Right cardiac atrium (tissue), 5 donors: ENCODE measurements around the gene PANK1. TPM values are rescaled to one million over a fixed set of nuclear protein-coding genes. Genes with fewer than 3 reads are reported as not detected.

Source experiments
- ATAC-seq, 2 donors: fragments of 200-7000 bp; cut with Tn5 transposase; one replicate each; pipeline versions ENCODE4 v1.8.0 to v1.9.1; 2020; ENCODE audit warnings: moderate library complexity in 2 of 2, mild to moderate bottlenecking in 1 of 2
- DNase-seq, 3 donors: peaks; one replicate each; pipeline ENCODE4 v3.0.0-alpha.2; 2020
- H3K27ac ChIP-seq: one replicate; pipeline ENCODE4 v1.5.1; 2013; ENCODE audit warnings: mild to moderate bottlenecking, low read length, control low read depth, moderate library complexity
- H3K27me3 ChIP-seq: one replicate; pipeline ENCODE4 v1.6.1; 2013; ENCODE audit not compliant: control insufficient read depth, insufficient read depth
- H3K4me1 ChIP-seq: one replicate; pipeline ENCODE4 v1.6.1; 2013; ENCODE audit warnings: low read length; ENCODE audit not compliant: control insufficient read depth, insufficient read depth
- H3K4me3 ChIP-seq: one replicate; pipeline ENCODE4 v1.5.1; 2013; ENCODE audit warnings: low read length, control low read depth
- H3K9me3 ChIP-seq: one replicate; pipeline ENCODE4 v1.6.1; 2013; ENCODE audit warnings: low read length; ENCODE audit not compliant: control insufficient read depth
- WGBS: extraction: QIAGEN DNeasy Blood & Tissue Kit; methylation state at CpG from one replicate; pipeline ENCODE4 v1.1.7; 2013; 5-methylcytosine and 5-hydroxymethylcytosine counted together
- intact Hi-C, 4 donors: fragments of 100-400 bp; cut with DNase I; formaldehyde crosslinking; loops; one replicate each; pipeline versions ENCODE4 v1.11.0 to v1.14.0; 2022 to 2023
- polyA plus RNA-seq: library from polyadenylated mRNA; stranded (reverse); fragments of 200-250 nt; gene quantifications from one replicate; pipeline ENCODE4 v1.2.3, GENCODE V29; 2013
- total RNA-seq, 4 donors: library from RNA; stranded (reverse); fragmentation: NEBNext Ultra II Directional; extraction: Animal tissue kit (Norgen Biotek cat#: 25700); gene quantifications; one replicate each; pipeline ENCODE4 v1.2.1, GENCODE V29; 2021
- donor health status: healthy with polysubstance abuse.
- donor health status: DM: no; HTN: yes; CAD: no.
- donor health status: DM: no; HTN: no; CAD: no.
- donor health status: DM: no; HTN: yes; CAD: no; lungs with severe emphysema.
- donor health status: DM: yes; HTN: yes; CAD: no.

PANK1 gene
- total and polyA plus RNA-seq, 5 donors: 5.0 to 14.0 (median 12.7) TPM

DNA sequence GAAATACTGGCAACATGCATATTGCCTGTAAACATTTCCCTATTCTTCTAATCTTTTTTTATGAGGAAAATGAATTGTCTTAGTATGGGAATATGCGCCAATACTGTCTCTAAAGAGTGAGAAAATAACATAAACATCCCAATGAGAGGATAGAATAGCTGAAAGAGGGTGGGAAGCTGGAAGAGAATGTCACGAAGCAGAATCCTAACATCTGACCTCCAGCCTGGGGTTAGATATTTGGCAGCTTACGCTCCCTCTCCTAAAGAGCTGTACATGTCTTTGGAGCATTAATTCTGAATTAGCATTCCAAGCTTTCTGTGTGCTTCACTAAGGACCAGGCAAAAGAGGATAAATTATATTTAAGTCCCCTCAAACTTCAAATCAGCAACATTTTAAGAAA, 78.0 kb downstream of the PANK1 start:
- intact Hi-C loops: no loop called here
- WGBS: 78% methylated on average over 3 of the region's 3 CpGs
- no peaks in the 10 kb centered on the region for H3K9me3 ChIP-seq
- no peak overlapping the region for H3K4me3 ChIP-seq
- no peaks in the 10 kb centered on the region for H3K27me3 ChIP-seq
- DNase-seq: no peak
- no peak overlapping the region for H3K27ac ChIP-seq
- ATAC-seq: no peak
- no peaks in the 10 kb centered on the region for H3K4me1 ChIP-seq

DNA sequence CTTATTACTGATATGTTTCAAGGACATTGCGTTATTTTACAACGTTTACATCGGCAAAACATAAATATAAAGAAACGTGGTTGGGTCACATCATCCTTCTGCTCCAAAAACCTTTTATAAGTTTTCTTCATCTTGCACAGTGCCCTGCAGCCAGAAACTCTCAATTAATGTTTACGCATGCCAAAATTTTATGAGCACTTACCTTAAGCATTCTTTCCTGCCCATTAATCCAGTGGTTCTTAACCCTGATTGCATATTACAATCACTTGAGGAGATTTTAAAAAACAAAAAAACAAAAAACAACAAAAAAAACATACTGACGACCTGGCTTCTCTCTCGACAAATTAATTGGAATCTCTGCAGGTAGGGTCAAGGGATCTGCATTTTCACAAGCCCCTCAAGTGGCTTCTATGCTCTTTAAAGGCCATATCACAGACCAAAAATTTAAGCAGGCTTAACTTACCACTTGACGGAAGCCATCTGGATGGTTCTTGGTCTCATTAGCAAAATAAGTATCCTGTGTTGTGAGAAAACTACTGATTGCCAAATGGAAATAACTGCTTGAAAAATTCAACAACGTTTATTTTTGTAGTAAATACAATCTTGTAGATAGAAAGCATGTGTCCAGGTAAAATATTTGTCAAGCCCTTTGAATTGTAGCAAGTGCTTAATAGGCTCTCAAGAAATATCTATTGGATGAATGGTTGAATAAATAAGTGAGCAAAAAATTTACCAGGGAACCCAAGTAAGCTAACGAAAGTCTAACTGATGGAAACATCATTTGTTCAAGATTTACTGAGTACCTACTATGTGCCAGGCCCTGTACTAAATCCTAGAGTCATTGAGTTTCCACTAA, 78.7 kb downstream of the PANK1 start:
- H3K27me3 ChIP-seq: no peaks in the 10 kb centered on the region
- no peaks in the 10 kb centered on the region for H3K9me3 ChIP-seq
- H3K27ac ChIP-seq: no peak overlapping the region
- DNase-seq (no peak), ATAC-seq (no peak)
- WGBS: 70% methylated on average over 10 of the region's 10 CpGs
- intact Hi-C loops: no loop called here
- no peaks in the 10 kb centered on the region for H3K4me1 ChIP-seq
- H3K4me3 ChIP-seq: no peak overlapping the region

DNA sequence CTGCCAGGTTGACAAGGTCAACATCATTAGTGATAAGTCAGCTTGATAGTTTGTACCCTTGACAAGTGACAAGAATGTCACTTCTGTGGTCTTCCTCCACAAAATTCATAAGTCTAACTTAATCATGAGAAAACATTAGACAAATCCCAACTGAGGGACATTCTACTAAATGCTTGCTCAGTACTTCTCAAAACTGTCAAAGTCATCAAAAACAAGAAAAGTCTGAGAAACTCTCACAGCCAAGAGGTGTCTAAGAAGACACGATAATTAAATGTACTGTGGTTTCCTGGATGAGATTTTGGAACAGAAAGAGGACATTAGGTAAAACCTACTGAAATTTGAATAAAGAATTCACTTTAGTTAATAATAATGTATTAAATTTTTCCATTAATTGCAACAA, 79.9 kb downstream of the PANK1 start:
- ATAC-seq (no peak), DNase-seq (no peak)
- intact Hi-C loops: no loop called here
- H3K27me3 ChIP-seq: no peaks in the 10 kb centered on the region
- H3K9me3 ChIP-seq: no peaks in the 10 kb centered on the region
- no peak overlapping the region for H3K4me3 ChIP-seq
- H3K27ac ChIP-seq: no peak overlapping the region
- WGBS: 66% methylated on average over 1 of the region's 1 CpG
- no peaks in the 10 kb centered on the region for H3K4me1 ChIP-seq

DNA sequence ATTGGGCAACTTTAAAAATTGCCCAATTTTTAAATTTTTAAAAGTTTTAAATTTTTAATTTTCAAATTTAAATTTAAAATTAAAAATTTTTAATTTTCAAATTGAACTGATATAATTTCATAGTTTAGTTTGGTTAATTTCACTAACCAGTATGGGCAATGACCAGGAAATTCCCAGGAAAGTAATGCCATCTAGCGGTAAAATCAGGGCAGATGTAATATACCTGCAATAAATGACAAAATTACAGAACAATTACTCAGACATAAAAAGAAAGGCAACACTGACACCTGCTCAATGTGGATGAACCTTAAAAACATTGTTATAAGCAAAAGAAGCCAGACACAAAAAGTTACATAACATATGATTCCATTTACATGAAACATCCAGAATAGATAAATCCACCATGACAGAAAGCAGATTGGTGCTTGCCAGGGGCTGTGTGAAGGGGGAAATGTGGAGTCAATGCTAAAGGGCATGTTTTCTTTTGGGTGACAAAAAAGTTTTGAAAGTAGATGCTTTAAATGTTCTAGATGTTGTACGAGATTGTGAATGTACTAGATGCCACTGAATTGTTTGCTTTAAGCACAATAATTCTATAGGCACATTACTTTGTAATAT, 81.1 kb downstream of the PANK1 start:
- peak in 1 of 2 donors; percentile 62 for ATAC-seq
- WGBS: 20% methylated on average over 2 of the region's 2 CpGs
- intact Hi-C loops: loop anchor here in 1 of 4 donors (5.0 kb wide), 1 partner anchor 137 kb away; no protein-coding TSS in a partner anchor

DNA sequence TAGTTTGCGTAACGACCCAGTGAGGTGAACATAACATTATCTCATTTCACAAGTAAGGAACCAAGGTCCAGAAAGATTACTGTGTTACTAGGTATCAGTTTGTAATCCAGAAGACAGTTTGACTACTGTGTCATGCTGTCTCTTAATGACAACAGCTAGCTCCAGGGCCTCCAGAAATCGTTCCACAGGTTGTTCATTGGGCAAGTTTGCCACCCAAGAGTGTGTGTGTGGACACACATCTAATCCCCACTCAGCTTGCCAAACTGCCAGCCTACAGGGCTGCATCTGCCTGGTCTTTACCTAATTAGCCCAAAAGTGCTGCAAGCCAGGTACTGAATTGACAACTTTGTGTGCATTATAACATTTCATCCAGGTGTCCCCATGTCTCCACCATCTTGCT, 81.7 kb downstream of the PANK1 start:
- H3K27ac ChIP-seq: no peak overlapping the region
- H3K9me3 ChIP-seq: no peaks in the 10 kb centered on the region
- intact Hi-C loops: loop anchor here in 1 of 4 donors (5.0 kb wide), 1 partner anchor 136 kb away; no protein-coding TSS in a partner anchor
- no peak for DNase-seq
- H3K27me3 ChIP-seq: no peaks in the 10 kb centered on the region
- no peak for ATAC-seq
- H3K4me1 ChIP-seq: no peaks in the 10 kb centered on the region
- no peak overlapping the region for H3K4me3 ChIP-seq
- WGBS: 99% methylated on average over 3 of the region's 3 CpGs

More for the DNA sequence above, 81.1 kb downstream of the PANK1 start:
- Histone ChIP-seq H3K4me3 (no peak overlapping the region), H3K4me1 (no peaks in the 10 kb centered on the region), H3K27me3 (no peaks in the 10 kb centered on the region), H3K9me3 (no peaks in the 10 kb centered on the region), H3K27ac (no peak overlapping the region)
- DNase-seq: no peak

DNA sequence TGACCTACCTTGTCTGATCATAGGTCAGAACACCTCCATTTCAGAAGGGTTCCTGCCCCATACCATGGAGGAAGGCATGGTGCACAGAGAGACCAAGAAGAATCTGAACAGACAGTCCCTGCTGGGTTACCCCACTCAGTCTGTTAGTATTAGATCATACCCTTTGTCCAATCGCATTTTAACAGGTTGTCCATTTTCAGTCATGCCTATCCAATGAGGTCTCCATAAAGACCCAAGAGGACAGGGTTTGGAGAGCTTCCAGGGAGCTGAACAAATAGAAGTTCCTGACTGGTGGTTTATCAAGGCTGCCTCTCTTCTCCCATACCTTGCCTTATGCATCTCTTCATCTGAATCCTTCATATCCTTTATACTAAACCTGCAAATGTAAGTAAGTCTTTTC, 88.4 kb downstream of the PANK1 start:
- H3K4me3 ChIP-seq: no peak overlapping the region
- ATAC-seq (no peak), DNase-seq (no peak)
- H3K4me1 ChIP-seq: no peaks in the 10 kb centered on the region
- intact Hi-C loops: loop anchor here in 2 of 4 donors (5.0 kb wide), 1 partner anchor 129 kb away; no protein-coding TSS in a partner anchor
- WGBS: 76% methylated on average over 1 of the region's 1 CpG
- no peaks in the 10 kb centered on the region for H3K9me3 ChIP-seq
- no peaks in the 10 kb centered on the region for H3K27me3 ChIP-seq
- H3K27ac ChIP-seq: no peak overlapping the region

DNA sequence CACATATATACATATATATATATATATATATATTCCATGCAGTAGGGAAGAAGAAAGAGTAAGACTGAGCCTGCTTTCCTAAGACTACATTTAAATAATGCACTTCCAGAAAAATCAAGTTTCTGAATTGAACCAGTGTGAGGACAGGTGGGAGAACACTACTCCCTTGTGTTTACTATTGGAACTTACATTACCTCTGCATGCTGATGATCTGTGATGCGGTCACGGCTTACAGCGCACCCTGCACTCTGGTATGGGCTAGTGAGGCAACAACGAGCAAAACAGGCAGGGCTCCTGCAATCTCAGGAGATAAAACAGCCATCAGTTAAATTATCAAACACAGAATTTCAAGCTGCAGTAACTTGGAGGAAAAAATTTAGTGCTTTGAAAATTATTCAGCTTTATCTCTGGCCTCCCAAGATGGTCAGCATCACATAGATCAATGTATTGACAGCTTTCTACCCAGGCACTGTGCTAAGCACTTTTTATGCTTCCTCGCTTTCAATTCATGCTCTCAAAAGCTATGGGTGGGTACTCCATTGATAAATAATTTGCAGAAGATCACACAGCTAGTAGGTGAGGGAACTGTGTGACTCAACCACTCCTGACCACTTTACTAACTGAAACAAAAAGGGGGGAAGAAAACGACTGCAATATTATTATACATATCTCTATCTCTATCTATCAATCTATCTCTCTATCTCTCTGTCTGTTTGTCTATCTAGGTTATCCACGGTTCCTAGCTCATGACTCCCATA, 89.2 kb downstream of the PANK1 start:
- 75% methylated on average over 7 of the region's 7 CpGs for WGBS
- ATAC-seq (peak; percentile 52 to 58), DNase-seq (no peak)
- intact Hi-C loops: loop anchor here in 2 of 4 donors (5.0 kb wide), 1 partner anchor 129 kb away; no protein-coding TSS in a partner anchor
- H3K9me3 ChIP-seq: no peaks in the 10 kb centered on the region
- no peak overlapping the region for H3K27ac ChIP-seq
- H3K4me1 ChIP-seq: no peaks in the 10 kb centered on the region
- H3K27me3 ChIP-seq: no peaks in the 10 kb centered on the region
- no peak overlapping the region for H3K4me3 ChIP-seq

DNA sequence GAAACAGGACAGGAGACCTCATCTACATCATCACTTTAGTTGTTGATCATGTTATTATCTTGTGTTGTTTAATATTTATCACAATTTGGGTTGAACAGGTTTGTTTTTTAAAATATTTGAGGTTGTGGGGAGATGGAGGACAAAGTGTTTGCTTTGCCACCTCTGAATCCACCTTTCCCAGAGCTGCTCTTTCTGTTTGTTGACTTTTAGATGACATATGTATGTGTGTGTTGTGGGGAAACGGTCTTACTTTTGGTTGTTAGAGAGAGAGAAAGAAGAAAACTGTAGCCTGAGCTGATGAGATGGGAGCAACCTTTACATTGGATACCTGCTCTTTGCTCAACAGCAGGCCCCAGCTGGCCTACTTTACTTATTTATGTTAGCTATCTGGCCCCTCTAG, 90.6 kb downstream of the PANK1 start:
- 90% methylated on average over 1 of the region's 1 CpG for WGBS
- intact Hi-C loops: loop anchor here in 1 of 4 donors (5.0 kb wide), 1 partner anchor 77 kb away; no protein-coding TSS in a partner anchor
- ATAC-seq: no peak
- H3K27ac ChIP-seq: no peak overlapping the region
- no peak for DNase-seq
- no peaks in the 10 kb centered on the region for H3K9me3 ChIP-seq
- no peaks in the 10 kb centered on the region for H3K27me3 ChIP-seq
- H3K4me1 ChIP-seq: no peaks in the 10 kb centered on the region
- H3K4me3 ChIP-seq: no peak overlapping the region

DNA sequence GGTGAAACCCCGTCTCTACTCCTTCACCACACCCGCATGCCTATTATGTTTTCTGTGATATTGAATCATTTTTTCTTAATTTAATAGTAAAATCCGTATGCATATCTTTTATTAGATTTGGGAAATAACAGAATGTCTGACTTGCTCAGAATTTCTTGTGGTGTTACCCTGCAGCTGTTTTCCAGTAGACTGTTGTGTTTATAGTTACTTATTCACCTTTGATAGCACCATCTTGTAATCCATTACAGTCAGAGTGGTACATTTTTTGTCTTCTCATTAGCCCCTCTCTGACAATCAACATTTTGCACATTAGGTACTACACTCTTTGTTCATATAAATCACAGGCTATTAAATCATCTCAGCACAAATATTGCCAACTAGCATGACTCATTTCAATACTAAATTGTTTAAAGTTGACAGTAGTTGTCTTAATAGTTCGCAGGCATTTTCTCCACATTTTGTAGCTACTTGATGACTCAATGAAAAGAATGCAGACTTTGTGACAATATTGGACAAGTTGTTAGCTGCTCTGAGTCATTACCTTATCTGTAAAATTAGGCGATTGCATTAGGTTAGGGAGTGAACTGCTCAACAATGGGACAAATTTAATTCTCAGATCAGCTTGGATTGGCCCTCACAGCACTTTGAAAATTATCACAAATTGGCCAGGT, 91.8 kb downstream of the PANK1 start:
- no peak overlapping the region for H3K4me3 ChIP-seq
- H3K27ac ChIP-seq: no peak overlapping the region
- no peaks in the 10 kb centered on the region for H3K27me3 ChIP-seq
- no peaks in the 10 kb centered on the region for H3K9me3 ChIP-seq
- no peak for DNase-seq
- intact Hi-C loops: loop anchor here in 1 of 4 donors (5.0 kb wide), 1 partner anchor 76 kb away; no protein-coding TSS in a partner anchor
- ATAC-seq: peak; percentile 63 to 79
- WGBS: 69% methylated on average over 5 of the region's 5 CpGs
- H3K4me1 ChIP-seq: no peaks in the 10 kb centered on the region

DNA sequence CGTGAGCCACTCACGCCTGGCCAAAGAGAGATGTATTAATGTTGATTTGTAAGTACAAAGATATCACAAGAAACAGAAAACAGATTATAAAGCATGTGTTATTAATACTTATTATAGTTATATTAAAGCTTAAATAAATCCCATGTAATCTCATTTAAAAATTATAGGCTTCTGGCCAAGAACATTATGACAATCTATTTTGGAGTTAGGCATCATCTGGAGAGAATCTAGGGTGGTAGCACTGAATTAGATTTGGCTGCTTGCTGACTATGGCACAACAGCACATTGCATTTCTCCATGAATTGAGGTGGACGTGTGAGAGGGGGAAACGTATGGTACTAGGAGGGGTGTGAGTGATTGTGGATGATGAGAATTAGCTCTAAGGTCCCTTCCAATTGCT, 92.8 kb downstream of the PANK1 start:
- no peak for DNase-seq

More for the DNA sequence above, 92.8 kb downstream of the PANK1 start:
- Histone ChIP-seq H3K27ac (no peak overlapping the region), H3K4me1 (no peaks in the 10 kb centered on the region), H3K4me3 (no peak overlapping the region), H3K9me3 (no peaks in the 10 kb centered on the region), H3K27me3 (no peaks in the 10 kb centered on the region)
- intact Hi-C loops: loop anchor here in 1 of 4 donors (5.0 kb wide), 1 partner anchor 75 kb away; no protein-coding TSS in a partner anchor
- 74% methylated on average over 4 of the region's 4 CpGs for WGBS
- ATAC-seq: peak in 1 of 2 donors; percentile 26
